GM12878 (cell line): ENCODE data around the gene EYA4. TPM values are rescaled to one million over a fixed set of nuclear protein-coding genes. Genes with fewer than 3 reads are reported as not detected.

Experiments
- ATAC-seq: fragments of 200-7000 bp; cut with Tn5 transposase; 3 replicates; pipeline ENCODE4 v1.9.1; 2020; ENCODE audit warnings: mild to moderate bottlenecking, moderate library complexity
- BruUV-seq: library from RNA; stranded (reverse); fragments of 400-500 nt; replicated peaks from 2 replicates; lab custom pipeline; 2021; lab: Mats Ljungman, UMichigan
- CTCF ChIA-PET: fragments of 300-600 bp; sonication (Branson Sonifier 250); formaldehyde crosslinking; extraction: SDS; loops from one replicate; lab custom pipeline; 2021; ENCODE audit warnings: inconsistent platforms; lab: Yijun Ruan, JAX
- POLR2A ChIA-PET: fragments of 350-600 bp; formaldehyde crosslinking; extraction: SDS; loops from one replicate; lab custom pipeline; 2021; ENCODE audit warnings: inconsistent platforms; lab: Charles Lee
- RAD21 ChIA-PET: fragments of 300-600 bp; sonication (Branson Sonifier 250); formaldehyde crosslinking; loops from one replicate; lab custom pipeline; 2023; ENCODE audit warnings: antibody characterized with exemption; ENCODE audit not compliant: unreplicated experiment; lab: Charles Lee
- SMC1A ChIA-PET: fragments of 300-600 bp; sonication (Branson Sonifier 250); formaldehyde crosslinking; loops from one replicate; lab custom pipeline; 2023; ENCODE audit not compliant: unreplicated experiment, uncharacterized antibody; lab: Charles Lee
- DNase-seq: peaks from one replicate; pipeline ENCODE4 v3.0.0-alpha.2; 2011; ENCODE audit warnings: low read depth, low spot score
- FAIRE-seq: peaks from 3 replicates; lab custom pipeline; 2011; peaks lifted over from hg19 to GRCh38; lab: Jason Lieb, UNC
- H2AFZ ChIP-seq: 2 replicates; pipeline ENCODE4 v1.6.0; 2011; ENCODE audit warnings: low read depth, low read length, control low read depth; ENCODE audit not compliant: control insufficient read depth
- H3K27ac ChIP-seq: 2 replicates; pipeline ENCODE4 v1.5.1; 2011; ENCODE audit warnings: control low read depth; ENCODE audit not compliant: control insufficient read depth, insufficient read depth
- H3K27me3 ChIP-seq, 2 experiments: replicated peaks in 1 of 2; 2 replicates each; pipeline versions ENCODE4 v1.6.0 to v1.6.1; 2011; ENCODE audit warnings: low read length in 1 of 2; ENCODE audit not compliant: control insufficient read depth in 2 of 2, insufficient read depth in 2 of 2
- H3K36me3 ChIP-seq, 2 experiments: 2 replicates each; pipeline ENCODE4 v1.5.1; 2011; ENCODE audit warnings: low read length in 1 of 2; ENCODE audit not compliant: control insufficient read depth in 2 of 2, insufficient read depth in 2 of 2
- H3K4me1 ChIP-seq: 2 replicates; pipeline ENCODE4 v1.6.1; 2011; ENCODE audit warnings: mild to moderate bottlenecking, low read length, moderate library complexity, mixed read lengths; ENCODE audit not compliant: control insufficient read depth, insufficient read depth
- H3K4me2 ChIP-seq: 2 replicates; pipeline ENCODE4 v1.6.0; 2011; ENCODE audit warnings: control low read depth; ENCODE audit not compliant: control insufficient read depth, insufficient read depth
- H3K4me3 ChIP-seq: fragments of 200-600 bp; sonication (generic); 2 replicates; pipeline ENCODE4 v1.5.1; 2016
- H3K79me2 ChIP-seq: 2 replicates; pipeline ENCODE4 v1.6.0; 2011; ENCODE audit warnings: low read length; ENCODE audit not compliant: control insufficient read depth, insufficient read depth
- H3K9ac ChIP-seq: 2 replicates; pipeline ENCODE4 v1.8.0; 2011; ENCODE audit warnings: low read length, control low read depth, mixed read lengths; ENCODE audit not compliant: control insufficient read depth, insufficient read depth
- H3K9me3 ChIP-seq: replicated peaks from 3 replicates; pipeline ENCODE4 v1.5.1; 2011; ENCODE audit warnings: mild to moderate bottlenecking, low read length; ENCODE audit not compliant: control insufficient read depth, insufficient read depth
- H4K20me1 ChIP-seq: 2 replicates; pipeline ENCODE4 v1.6.0; 2011; ENCODE audit not compliant: control insufficient read depth, insufficient read depth
- CBX5 ChIP-seq: sonication (generic); IDR thresholded peaks from 2 replicates; pipeline ENCODE4 v1.6.1; 2016; ENCODE audit warnings: low read depth, moderate library complexity, mild to moderate bottlenecking, inconsistent platforms
- ETV6 ChIP-seq, 2 experiments: fragments of 450-650 bp in 1 of 2; IDR thresholded peaks in 1 of 2; conservative IDR thresholded peaks in 1 of 2; 2 replicates each; pipeline ENCODE4 v1.6.1; 2014; ENCODE audit warnings: antibody characterized with exemption in 1 of 2, borderline replicate concordance in 1 of 2, low read depth in 1 of 2, mild to moderate bottlenecking in 1 of 2, moderate library complexity in 1 of 2
- FOXK2 ChIP-seq: fragments of 450-650 bp; IDR thresholded peaks from 2 replicates; pipeline ENCODE4 v1.6.1; 2017; ENCODE audit warnings: mild to moderate bottlenecking, moderate library complexity
- HDAC6 ChIP-seq: fragments of 200-600 bp; sonication (generic); IDR thresholded peaks from one replicate; pipeline ENCODE4 v1.8.0; 2017; ENCODE audit warnings: antibody characterized with exemption; ENCODE audit not compliant: unreplicated experiment
- IKZF2 ChIP-seq, 2 experiments: fragments of 450-650 bp; IDR thresholded peaks; 2 replicates each; pipeline ENCODE4 v1.6.1; 2017; ENCODE audit warnings: mild to moderate bottlenecking in 2 of 2, moderate library complexity in 2 of 2
- MXI1 ChIP-seq: fragments of 150-350 bp; IDR thresholded peaks from 2 replicates; pipeline ENCODE4 v1.6.1; 2011; ENCODE audit warnings: low read depth, mild to moderate bottlenecking, inconsistent platforms, low read length, improper control_type of control experiment
- NFIC ChIP-seq: IDR thresholded peaks from 2 replicates; pipeline ENCODE4 v1.6.1; 2012; ENCODE audit warnings: low read depth, mild to moderate bottlenecking, inconsistent platforms, low read length, moderate library complexity
- PBX3 ChIP-seq: IDR thresholded peaks from 2 replicates; pipeline ENCODE4 v1.6.1; 2011; ENCODE audit warnings: mild to moderate bottlenecking, low read depth, low read length, moderate library complexity; ENCODE audit not compliant: insufficient replicate concordance
- PML ChIP-seq: IDR thresholded peaks from 2 replicates; pipeline ENCODE4 v1.6.1; 2012; ENCODE audit warnings: low read length, inconsistent platforms
- POLR2AphosphoS2 ChIP-seq: IDR thresholded peaks from 2 replicates; pipeline ENCODE4 v1.6.1; 2011; ENCODE audit warnings: low read depth, mild to moderate bottlenecking, low read length, improper control_type of control experiment, moderate library complexity
- POU2F2 ChIP-seq: IDR thresholded peaks from 3 replicates; pipeline ENCODE4 v1.6.1; 2011; ENCODE audit warnings: low read depth, mild to moderate bottlenecking, low read length, borderline replicate concordance
- RB1 ChIP-seq: fragments of 450-650 bp; formaldehyde crosslinking; IDR thresholded peaks from 2 replicates; pipeline ENCODE4 v1.6.1; 2017; ENCODE audit warnings: mild to moderate bottlenecking, borderline replicate concordance
- RELB ChIP-seq: fragments of 450-650 bp; IDR thresholded peaks from 2 replicates; pipeline ENCODE4 v1.6.1; 2017; ENCODE audit warnings: low read depth, mild to moderate bottlenecking, moderate library complexity
- STAT1 ChIP-seq: fragments of 450-650 bp; conservative IDR thresholded peaks from 2 replicates; pipeline ENCODE4 v1.6.1; 2014; ENCODE audit warnings: antibody characterized with exemption, mild to moderate bottlenecking
- SUPT20H ChIP-seq: IDR thresholded peaks from 2 replicates; pipeline ENCODE4 v1.6.1; 2011; ENCODE audit warnings: low read depth, mild to moderate bottlenecking, low read length, moderate library complexity, borderline replicate concordance; ENCODE audit not compliant: control insufficient read depth
- ZNF592 ChIP-seq: fragments of 450-650 bp; IDR thresholded peaks from 2 replicates; pipeline ENCODE4 v1.6.1; 2017; ENCODE audit warnings: mild to moderate bottlenecking, moderate library complexity
- WGBS: methylation state at CpG from one replicate; pipeline ENCODE4 v1.1.6; 2016; ENCODE audit warnings: low lambda C conversion rate; ENCODE audit not compliant: insufficient replicate concordance, insufficient coverage; ENCODE audit errors: missing lambda C conversion rate; 5-methylcytosine and 5-hydroxymethylcytosine counted together
- in situ Hi-C: fragments of 300-500 bp; cut with MboI; formaldehyde crosslinking; loops from 9 replicates; pipeline ENCODE4 v1.14.3; 2018; ENCODE audit warnings: mixed read lengths
- intact Hi-C: fragments of 100-400 bp; cut with micrococcal nuclease; formaldehyde crosslinking; loops from one replicate; pipeline ENCODE4 v1.14.2; 2022; ENCODE audit not compliant: unreplicated experiment
- polyA plus RNA-seq, 11 experiments: library from polyadenylated mRNA; depleted of rRNA in 4 of 11; unstranded in 6 of 11; stranded (reverse) in 5 of 11; fragments of >200 nt; fragmentation: Nextera tagmentation in 4 of 11; fragmentation: Illumina TruSeq in 1 of 11; extraction: Ambion mirVana in 4 of 11; extraction: Trizol in 1 of 11; gene quantifications; 1 replicate in 1 of 11; 2 replicates in 10 of 11; pipeline versions ENCODE4 v1.2.1 to v1.2.3, GENCODE V29; 2011 to 2016; ENCODE audit warnings: inconsistent platforms in 2 of 11, missing spikeins in 2 of 11, low read depth in 1 of 11
- total RNA-seq, 4 experiments: library from RNA; depleted of rRNA in 3 of 4; stranded (reverse); fragments of >200 nt in 3 of 4; fragmentation: Illumina TruSeq in 1 of 4; extraction: Trizol in 1 of 4; gene quantifications; 2 replicates each; pipeline versions ENCODE4 v1.2.1 to v1.2.3, GENCODE V29; 2013 to 2021

The EYA4 gene
- total and polyA plus RNA-seq, 10 of the 15 experiments (the other 5 are each of a cell fraction or from before 2014, with no cell fraction given) = 0.02 TPM; not detected in 9

- intact Hi-C loops (no loop called here), in situ Hi-C loops (no loop called here)
- H3K9ac ChIP-seq = no peak overlapping the region
- H3K4me2 ChIP-seq = no peak overlapping the region
- SMC1A ChIA-PET = no interaction called here
- H3K27ac ChIP-seq = no peak overlapping the region
- H3K4me1 ChIP-seq = no peaks in the 10 kb centered on the region
- no peak overlapping the region for H3K4me3 ChIP-seq
- 13% methylated on average over 4 of the region's 4 CpGs for WGBS
- CTCF ChIA-PET = interaction anchor here (0.5 kb wide), 1 partner anchor 32 kb away, joined by 3 read pairs; no protein-coding TSS in a partner anchor
- no peak for ATAC-seq
- H3K27me3 ChIP-seq = peaks cover 0 to 2% of the 10 kb centered on the region in 2 experiments; a peak in 1 of 4 replicates
- RAD21 ChIA-PET = no interaction called here
- TF ChIP-seq MXI1 = no peak
- no peak for TF ChIP-seq POU2F2
- TF ChIP-seq CBX5 = no peak
- TF ChIP-seq STAT1 = no peak
- TF ChIP-seq PML = no peak
- no peak for TF ChIP-seq ETV6 (conservative IDR thresholded peaks at IDR 0.05 in 1 of 2, IDR thresholded peaks at IDR 0.05 in 1 of 2; ENCODE audit: borderline replicate concordance in 1 of 2, low read depth in 1 of 2)
- no peak for TF ChIP-seq RB1
- no peak for TF ChIP-seq POLR2AphosphoS2
- TF ChIP-seq PBX3 = no peak
- no peak for TF ChIP-seq HDAC6
- TF ChIP-seq IKZF2 (IDR thresholded peaks at IDR 0.05) = no peak
- no peak for TF ChIP-seq NFIC
- TF ChIP-seq RELB = no peak
- no peak for TF ChIP-seq SUPT20H
- no peak for TF ChIP-seq FOXK2
- TF ChIP-seq ZNF592 = no peak
- no peak for FAIRE-seq
- no peak overlapping the region for H2AFZ ChIP-seq
- H4K20me1 ChIP-seq = no peaks in the 10 kb centered on the region
- POLR2A ChIA-PET = no interaction called here
- H3K9me3 ChIP-seq = no peaks in the 10 kb centered on the region
- DNase-seq = no peak
- no peaks in the 10 kb centered on the region for H3K79me2 ChIP-seq
- no TSS peak for BruUV-seq
- no peaks in the 10 kb centered on the region for H3K36me3 ChIP-seq
These were observed 308.2 kb downstream of the EYA4 start for GRCh38 chr6:133549371-133549801.
